Activated CD4-positive, CD25-positive, alpha-beta regulatory T cell treated with anti-CD3 and anti-CD28 coated beads, Interleukin-2, amount 50 U/mL, for 72 hours (primary cell): Measurements from ENCODE around the gene SLA2.
"Not testable (repeated sequence)": the region's sequence is repeated elsewhere in the genome, so short reads cannot be mapped to it uniquely, and the experiment has no call there.

Experiments
- DNase-seq: peaks from one replicate; pipeline ENCODE4 v3.0.0; 2021

The SLA2 gene

DNA sequence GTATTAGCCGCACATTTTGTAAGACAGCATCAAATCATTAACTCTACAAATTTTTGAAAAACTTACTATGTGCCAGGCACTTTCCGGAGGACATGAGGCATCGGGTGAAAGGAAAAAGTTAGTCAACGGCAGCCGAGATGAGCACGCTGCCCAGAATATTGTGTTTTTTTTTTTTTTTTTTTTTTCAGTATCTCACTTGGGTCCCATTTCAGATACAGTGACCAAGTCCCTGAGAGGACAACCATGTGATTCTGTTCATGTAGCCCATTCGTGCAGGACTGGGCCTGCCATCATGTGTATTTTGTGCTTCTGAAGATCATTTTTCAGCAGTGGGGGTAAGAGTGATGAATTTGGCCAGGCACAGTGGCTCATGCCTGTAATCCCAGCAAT, 1.3 kb downstream of the SLA2 start:
- no peak for DNase-seq

DNA sequence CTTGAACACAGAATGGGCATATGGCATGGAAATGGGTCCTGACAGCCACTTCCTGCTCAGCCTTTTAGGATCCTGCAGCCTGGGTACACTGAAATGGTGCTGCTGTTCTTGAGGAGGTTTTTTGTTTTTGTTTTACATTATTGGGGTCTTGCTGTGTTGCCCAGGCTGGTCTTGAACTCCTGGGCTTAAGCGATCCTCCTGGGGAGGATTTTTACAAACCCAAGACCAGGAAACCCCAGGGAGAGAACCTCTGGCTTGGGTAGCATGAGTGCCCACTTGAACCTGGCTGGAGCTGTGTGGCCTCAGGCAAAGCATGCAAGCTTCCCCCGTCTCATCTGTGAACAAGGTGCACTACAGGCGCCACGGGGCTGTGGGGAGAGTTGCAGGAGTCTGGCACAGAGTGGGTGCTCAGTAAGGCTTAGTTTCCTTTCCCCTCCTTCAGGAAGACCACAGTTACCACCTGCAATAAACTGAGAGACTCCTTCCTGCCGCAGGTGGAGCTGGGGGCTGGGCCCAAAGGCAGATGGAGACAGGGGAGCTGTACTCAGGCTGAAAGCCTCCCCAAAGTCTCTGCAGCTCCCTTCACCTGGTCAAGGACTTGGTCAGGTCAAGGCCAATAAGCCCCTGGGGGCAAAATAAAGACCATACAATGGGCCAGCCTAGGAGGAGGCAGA, 1.8 kb downstream of the SLA2 start:
- peak; percentile 55 for DNase-seq

DNA sequence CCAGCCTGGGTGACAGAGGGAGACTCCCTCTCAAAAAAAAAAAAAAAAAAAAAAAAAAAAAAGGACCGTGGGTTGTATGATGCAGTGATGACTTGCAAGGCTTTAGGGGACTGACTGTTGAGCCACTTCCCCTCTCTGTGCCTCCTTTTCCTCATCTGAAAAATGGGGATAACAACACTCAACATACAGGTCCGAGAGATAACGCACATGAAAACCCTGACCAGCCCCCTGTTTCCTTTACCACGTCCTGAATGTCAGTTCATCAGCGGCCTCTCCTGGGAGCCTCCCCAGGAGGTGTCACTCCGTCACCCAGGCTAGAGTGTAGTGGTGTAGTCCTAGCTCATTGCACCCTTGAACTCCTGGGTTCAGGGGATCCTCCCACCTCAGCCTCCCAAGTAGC, 3.9 kb downstream of the SLA2 start:
- DNase-seq, result no peak

DNA sequence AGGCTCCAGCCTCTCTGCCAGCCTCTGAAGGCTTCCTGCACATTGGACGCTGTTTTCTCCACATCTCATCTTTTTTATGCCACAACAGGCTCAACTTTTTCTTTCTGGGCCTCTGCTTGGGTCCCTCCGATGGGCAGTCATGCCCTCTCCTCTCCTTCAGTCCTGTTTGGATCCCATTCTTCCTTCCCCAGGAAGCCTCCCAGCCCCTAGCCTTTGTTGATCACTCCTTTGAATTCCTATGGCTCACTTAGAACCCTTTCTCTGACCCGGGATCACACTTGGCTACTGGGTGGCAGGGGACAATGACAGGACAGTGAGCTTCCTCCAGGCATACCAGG, 4.5 kb downstream of the SLA2 start:
- DNase-seq, result no peak

DNA sequence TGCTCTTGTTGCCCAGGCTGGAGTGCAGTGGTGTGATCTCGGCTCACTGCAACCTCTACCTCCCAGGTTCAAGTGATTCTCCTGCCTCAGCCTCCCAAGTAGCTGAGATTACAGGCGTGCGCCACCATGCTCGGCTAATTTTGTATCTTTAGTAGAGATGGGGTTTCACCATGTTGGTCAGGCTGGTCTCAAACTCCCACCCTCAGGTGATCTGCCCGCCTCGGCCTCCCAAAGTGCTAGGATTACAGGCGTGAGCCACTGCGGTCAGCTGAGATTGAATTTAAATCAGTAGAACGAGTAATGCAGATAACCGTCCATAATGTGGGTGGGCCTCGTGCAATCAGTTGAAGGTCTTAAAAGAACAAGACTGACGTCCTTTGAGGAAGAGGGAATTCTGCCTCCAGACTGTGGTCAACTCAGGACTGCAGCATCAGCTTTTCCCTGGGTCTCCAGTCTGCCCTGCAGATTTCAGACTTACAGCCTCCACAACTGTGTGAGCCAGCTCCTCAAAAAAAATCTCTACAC, 7.1 kb downstream of the SLA2 start:
- DNase-seq, result not testable (repeated sequence)

DNA sequence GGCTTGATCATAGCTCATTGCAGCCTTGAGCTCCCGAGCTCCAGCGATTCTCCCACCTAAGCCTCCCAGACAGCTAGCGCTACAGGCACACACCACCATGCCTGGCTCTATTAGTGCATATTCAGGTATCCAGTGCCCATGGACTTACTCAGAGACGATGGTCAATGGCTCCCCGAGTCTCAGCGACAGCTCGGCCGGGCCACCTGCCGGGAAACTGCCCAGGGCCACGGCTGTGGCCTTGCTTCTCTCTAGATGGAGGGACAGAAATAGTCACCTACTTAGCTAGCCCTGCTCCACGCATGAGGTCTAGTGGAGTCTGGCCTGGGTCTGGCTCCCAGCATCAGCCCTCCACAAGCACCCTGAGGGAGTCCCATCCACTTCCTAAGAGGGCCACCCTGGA, 11.7 kb downstream of the SLA2 start:
- DNase-seq, result no peak

DNA sequence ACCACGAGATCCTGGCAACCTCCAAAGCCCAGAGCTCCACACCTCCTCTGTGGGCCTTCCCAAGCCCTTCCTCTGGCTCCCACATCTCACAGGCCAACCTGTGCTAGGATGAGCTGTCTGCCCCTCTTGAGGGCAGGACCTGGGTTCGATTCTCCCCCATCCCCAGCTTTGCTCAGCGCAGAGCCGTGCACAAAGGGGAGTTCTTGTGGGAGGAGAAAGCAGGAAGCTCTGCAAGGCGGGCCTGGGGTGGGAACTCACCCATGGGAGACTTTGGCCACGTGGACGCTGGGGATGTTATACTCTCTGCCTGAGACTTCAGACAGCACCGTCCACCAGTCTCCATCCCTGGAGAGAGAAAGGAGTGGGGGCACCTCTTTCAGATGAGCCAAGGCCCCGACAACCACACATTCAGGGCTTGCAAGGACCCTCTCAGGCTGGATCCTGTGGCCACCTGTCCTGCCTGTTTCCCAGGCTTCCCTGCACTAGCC, 12.7 kb downstream of the SLA2 start:
- no peak for DNase-seq

DNA sequence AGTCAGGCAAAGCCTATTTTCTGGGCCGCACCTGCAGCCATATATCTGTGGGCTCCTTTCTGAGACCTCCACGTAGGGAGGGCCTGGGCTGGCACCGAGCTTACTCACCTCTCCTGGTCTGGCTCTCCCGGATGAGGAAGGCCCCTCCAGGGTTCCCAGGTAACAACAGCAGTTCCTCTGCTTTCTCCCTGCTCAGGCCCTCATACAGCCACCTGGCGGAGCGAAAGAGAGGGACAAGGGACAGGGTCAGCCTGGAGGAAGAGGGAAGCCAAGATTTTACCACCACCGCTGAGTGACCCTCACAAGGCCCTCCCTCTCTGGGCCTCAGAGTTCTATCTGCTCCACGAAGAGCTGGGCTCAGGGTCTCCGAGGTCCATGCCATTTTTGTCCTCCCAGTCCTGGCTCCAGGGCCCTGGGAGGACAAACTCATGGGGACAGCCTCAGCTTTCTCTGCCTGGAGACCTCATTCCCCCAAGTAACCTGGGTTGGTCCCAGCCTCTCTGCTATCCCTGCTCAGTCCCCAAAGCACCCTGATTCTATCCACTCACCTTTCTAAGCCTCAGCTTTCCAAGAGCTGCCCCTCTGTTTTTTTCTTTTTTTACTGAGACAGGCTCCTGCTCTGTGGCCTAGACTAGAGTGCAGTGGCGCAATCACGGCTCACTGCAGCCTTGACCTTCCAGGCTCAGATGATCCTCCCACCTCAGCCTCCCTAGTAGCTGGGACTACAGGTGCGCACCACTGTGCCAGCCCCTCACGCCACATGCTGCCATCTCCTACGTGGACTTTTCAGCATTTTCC, 13.3 kb downstream of the SLA2 start:
- no peak for DNase-seq

DNA sequence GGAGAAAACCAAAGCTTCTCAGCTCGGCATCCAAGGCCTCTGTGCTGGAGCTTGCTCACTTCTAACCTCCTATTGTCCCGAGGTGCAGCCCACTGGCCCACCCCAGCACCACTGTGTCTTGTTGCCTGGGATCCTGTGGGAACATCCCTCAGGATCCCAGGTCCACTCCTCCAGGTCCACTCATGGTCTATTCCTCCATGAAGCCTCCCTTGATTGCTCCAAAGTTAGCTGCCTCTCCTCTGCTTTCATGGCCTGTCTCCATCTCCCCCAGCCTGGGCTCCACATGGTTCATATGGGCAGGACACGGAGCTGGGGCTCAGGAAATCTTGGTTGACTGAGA, 13.9 kb downstream of the SLA2 start:
- DNase-seq, result no peak

DNA sequence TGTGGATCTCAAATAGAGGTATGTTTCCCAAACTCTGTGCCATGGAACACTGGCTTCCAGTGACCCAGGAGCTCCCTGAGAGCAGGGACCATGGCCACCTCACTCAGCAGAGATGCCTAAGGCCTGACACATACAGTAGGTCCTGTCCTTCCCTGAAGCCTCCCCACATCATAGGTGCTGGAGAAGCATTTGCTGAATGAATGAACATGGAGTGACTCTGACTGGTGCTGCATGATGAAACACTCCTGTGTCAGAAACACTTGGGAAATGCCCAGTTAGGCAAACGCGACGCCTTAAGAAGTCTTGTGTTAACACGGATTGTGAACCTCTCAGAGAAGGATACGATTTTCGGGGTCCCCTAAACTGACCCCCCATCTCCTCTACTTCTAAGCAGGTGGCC, 14.3 kb downstream of the SLA2 start:
- DNase-seq, result no peak

DNA sequence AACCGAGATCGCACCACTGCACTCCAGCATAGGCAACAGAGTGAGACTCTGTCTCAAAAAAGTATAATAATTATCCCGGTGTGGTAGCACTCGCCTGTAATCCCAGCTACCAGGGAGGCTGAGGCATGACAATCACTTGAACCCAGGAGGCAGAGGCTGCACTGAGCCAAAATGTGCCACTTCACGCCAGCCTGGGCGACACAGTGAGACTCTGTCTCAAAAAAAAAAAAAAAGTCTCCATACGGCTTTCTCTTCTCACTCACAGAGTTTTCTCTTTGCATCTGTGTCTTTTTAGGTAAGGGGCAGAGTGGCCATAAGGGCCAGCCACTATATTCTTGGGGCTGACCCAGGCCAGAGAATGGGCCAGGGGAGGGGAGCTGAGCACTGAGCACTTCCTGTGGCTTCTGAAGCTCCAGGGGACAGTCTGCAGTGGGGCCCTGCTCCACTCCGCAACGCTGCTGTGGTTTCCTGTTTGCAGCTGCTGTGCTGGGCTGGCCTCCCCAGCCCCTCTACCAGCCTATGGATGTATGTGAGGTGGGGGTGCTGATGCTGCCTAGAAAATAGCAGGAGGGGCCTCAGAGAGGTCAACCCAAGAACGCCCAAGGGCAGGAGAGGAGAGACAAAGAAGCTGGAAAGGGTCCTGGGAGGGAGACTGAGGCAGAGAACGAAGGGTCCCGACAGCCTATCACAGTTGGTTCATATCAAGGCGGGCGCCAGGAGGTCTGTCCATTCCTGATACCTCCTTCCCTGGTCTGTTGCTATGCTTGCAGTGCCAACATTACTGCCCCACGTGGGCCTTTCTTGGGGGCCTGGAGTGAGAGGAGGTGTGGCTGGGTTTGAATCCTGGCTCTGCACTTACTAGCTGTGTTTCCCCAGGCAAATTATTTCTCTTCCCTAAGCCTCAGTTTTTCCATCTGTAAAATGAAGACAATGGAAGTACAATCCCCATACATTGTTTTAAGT, 16.0 kb downstream of the SLA2 start:
- DNase-seq, result no peak

DNA sequence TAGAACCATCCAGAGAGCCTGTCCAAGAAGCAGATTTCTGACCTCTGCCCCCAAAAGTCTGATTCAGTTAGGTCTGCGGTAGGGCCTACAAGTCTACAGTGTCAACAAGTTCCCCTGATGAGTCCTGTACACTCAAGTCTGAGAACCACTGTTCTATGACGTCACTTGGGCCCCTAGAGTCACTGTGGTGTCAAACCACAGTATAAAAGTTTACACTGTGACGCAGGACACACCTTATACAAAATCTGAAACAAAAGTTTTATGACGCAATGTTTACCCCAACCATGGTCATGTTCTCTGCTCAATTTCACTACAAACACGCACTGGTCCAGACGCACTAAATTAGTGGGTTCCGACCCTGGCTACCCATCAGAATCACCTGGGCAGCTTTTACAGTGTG, 17.9 kb downstream of the SLA2 start:
- no peak for DNase-seq

DNA sequence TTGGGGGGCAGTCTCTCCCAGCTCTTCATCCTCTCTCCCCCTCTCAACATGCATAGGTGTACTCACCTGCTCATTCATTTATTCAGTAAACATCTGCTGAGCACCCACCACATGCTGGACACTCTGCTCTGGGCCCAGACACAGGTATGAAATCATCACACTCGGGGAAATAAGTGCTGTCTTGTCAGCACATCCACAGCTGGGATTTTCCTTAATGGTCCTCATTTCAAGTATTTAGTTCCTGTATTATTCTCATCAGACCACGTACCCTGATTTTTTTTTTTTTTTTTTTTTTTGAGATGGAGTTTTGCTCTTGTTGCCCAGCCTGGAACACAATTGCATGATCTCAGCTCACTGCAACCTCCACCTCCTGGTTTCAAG, 21.1 kb downstream of the SLA2 start:
- DNase-seq, result no peak

DNA sequence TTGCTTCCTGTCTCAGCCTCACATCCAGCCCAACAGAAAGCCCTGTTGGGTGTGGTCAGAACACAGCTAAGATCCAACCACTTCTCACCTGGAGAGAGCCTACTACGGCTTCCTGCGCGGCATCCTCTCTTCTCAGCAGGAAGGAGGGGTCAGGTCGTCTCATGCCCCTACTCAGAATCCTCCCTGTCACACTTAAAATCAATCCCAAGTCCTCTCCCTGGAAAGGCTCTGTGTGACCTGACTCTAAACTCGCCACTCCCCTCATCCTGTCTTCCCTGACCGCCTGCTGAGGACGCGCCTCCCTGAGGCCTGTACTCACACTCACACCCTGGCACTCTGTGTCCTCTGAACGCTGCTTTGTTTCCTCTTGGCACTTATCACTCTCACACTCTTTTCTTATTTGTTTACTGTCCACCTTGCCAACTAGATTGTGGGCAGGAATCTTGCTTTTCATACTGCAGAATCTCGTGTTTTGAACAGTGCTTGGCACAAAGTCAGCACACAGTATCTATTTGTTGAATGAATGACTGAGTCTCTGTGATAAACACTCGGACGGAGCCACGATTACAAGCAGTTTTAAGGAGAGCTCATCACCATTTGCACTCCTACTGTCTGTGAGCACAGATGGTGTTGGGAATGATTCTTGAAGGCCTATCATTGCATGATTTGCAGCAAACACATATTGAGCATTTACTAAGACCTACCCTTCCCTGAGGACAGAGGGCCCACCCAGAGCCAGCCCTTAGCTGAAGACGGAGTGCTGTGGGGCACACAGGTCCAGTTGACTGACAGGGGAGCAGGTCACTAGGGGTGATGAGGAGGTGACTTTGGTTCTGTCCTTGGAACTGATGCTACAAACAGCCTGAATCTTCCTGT, 21.7 kb downstream of the SLA2 start:
- no peak for DNase-seq

DNA sequence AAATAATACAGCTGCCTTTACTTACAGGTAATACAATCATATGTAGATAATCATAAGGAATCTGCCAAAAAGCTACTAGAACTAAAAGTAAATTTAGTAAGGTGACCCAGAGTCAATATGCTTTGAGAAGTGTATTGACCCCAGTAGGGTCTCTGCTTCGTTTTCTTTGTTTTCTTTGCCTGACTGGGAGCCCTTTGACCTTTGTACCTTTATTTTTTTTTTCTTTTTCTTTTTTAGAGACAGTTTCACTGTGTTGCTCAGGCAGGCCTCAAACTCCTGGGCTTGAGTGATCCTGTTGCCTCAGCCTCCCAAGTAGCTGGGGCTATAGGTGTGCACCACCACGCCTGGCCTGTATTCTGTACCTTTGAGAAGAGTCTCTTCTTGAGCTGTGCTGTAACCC, 22.6 kb downstream of the SLA2 start:
- no peak for DNase-seq

DNA sequence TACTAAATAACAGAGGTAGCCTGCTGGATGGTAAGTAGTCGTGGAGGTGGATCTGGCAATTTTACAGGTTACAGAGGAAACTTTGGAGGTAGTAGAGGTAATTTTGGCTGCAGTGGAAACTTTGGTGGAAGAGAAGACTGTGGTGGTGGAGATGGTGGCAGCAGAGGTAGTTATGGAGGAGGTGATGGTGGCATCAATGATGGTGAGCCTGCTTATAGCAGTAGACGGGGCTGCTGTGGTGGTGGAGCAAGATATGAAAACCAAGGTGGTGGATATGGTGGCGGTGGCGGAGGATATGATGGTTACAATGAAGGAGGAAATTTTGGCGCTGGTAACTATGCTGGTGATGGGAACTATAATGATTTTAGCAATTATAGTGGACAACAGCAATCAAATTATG, 25.1 kb downstream of the SLA2 start:
- DNase-seq, result no peak

DNA sequence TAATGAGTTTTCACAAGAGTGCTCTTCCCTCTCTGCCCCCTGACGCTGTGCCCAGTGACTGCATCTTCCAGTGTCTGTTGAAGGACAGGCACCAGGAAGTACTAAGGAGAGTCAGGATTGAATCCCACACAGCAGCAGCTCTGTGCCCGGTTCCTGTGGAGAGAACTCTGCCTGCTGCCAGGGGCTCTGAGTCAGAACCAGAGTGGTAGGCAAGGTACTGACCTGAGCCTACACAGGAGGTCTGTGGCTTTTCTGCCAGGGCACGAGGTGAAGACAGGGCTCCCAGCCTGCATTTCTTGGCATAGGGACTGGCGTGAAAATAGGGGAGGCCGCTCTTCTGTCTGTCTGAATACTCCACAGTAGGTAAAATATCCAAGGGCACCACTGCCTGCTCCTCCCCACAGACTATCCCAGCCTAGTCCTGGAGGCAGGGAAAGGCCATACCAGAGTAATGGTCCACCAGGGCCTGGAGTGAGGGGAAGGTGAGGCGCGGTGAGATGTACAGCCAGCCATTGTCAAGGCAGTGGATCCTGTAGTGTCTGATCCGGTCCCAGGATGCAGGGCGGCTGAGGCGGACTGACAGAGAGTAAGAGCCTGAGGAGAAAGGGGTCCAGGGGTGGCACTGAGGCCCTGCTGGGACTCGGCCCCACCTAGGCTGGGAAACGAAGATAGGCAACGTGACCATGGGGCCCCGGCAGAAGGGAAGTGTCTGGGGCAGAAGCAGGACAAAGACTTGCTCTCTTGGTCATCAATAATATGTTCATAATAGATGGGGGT, 31.0 kb downstream of the SLA2 start:
- no peak for DNase-seq

DNA sequence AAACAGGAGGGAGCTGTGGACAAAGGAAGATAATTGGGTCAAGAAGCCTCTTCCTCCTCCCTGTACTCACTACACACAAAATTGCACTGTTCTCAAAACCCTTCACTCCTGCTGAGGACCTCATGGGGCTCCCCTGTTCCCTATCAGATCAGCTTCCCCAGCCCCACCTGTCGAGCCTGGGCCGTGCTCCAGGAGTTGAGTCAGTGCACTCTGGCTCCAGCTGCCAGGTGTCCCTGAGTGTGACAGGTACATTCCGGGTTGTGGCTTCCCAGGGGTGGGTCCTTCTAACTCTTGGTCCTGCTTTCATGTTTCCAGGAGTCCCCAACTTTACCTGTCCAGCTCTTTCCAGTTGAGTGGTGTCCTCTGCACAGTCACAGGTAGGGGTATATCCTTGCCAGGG, 32.0 kb downstream of the SLA2 start:
- no peak for DNase-seq

DNA sequence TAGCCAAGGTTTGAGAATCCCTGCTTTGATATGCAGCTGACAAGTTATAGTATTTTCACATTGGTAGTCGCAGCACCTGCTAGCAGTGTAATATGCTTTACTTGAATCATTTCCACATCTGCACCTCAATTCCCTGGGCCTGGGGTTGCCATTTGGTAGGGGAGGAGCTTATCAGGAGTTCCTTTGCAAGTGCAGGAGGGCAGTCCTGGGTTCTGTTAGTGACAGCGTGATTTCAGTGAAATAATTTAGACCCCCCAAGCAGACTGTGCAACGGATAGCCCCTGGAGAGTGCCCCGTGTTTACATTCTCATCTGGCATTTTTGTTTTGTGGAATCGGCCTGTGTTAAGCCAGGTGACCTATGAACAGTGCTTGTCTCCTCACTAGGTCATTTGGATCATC, 34.4 kb downstream of the SLA2 start:
- DNase-seq, result no peak

DNA sequence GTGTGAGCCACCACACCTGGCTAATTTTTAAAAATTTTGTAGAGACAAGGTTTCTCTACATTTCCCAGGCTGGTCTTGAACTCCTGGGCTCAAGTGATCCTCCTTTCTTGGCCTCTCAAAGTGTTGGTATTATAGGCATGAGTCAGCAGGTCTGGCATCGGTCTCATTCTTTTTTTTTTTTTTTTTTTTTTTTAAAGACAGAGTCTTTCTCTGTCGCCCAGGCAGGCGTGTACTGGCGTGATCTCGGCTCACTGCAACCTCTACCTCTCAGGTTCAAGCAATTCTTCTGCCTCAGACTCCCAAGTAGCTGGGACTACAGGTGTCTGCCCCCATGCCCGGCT, 37.6 kb downstream of the SLA2 start:
- not testable (repeated sequence) for DNase-seq

DNA sequence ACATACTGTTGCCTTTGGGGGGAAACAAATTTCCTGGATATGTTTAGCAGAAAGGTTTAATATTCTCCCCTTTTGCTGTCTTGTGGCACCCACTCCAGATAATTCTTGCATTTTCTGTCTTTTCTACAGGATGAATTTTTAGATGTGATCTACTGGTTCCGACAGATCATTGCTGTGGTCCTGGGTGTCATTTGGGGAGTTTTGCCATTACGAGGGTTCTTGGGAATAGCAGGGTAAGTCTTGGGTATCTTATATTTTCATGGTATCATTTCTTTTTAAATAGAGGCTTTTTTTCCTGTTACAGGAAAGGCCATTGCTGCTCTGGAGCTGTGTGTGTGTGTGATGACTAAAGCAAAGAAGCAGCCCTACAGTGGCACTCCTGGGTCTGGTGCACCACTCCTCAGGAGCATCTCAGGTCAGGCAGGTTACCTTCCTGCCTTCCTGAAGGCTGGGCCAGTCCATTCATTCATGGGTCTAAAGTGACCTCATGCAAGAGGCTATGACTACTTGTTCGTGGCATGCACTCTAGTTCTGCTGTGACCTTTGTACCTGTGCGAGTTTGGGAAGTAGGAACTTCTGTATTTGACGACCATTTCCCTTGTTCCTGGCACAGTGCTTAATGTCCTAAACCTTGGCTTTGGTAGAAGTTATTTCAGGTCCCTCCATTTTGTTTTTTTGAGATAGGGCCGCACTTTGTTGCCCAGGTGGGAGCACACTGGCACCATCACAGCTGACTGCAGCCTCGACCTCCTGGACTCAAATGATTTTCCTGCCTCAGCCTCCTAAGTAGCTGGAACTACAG, 38.2 kb downstream of the SLA2 start:
- no peak for DNase-seq
